VCaP (cell line): ENCODE results near the gene RSRC1.
A peak's percentile ranks its signal among the peaks of the same experiment; 100 is the strongest.

Experiments used
- H3K27ac ChIP-seq: fragments of 450-650 bp; 2 replicates; pipeline ENCODE4 v1.5.1; 2017
- TF ChIP-seq, protein P1 (sequence below): fragments of 450-650 bp; conservative IDR thresholded peaks from 2 replicates; pipeline ENCODE4 v1.5.1; 2017; ENCODE audit warnings: mild to moderate bottlenecking, moderate library complexity

RSRC1 gene

DNA sequence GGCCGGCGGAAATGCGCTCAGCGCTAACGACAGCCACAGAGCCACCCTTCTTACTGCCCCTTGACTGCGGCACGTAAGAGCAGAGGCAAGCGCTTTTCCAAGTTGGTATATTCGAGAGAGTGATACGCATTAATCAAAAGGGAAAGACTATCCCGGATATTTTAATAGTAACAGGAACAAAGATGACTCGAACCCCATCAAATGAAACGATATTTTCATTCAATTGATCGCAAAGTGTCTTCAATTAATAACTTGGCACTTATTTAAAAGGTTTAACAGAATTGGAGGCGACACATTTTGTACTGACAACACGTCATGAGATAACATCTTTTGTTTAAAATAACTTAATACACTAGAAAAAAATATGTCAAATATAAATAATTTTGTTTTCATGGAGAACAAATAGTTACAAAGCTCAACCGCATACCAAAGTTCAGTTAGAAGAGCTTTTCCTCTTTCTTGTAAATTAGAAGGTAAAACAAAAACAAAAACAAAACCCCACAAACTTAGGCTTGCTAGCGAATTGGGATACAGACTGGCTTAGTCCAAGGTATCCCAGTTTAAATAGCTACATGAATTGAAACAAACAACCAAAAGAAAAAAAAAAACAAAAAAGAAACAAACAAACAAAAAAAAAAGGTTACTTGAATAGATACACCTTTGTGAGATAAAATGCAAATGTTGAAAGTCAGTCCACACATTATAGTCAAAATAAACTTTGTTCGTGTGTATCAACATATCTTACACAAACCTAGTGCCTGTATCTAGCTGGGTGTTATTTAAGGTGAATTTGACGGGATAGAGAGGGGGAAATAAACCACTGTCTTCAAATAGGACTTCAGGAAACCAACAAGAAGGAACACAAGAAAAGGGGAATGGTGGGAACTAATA is 13.8 kb upstream of the RSRC1 start:
- TF ChIP-seq, protein P1, sequence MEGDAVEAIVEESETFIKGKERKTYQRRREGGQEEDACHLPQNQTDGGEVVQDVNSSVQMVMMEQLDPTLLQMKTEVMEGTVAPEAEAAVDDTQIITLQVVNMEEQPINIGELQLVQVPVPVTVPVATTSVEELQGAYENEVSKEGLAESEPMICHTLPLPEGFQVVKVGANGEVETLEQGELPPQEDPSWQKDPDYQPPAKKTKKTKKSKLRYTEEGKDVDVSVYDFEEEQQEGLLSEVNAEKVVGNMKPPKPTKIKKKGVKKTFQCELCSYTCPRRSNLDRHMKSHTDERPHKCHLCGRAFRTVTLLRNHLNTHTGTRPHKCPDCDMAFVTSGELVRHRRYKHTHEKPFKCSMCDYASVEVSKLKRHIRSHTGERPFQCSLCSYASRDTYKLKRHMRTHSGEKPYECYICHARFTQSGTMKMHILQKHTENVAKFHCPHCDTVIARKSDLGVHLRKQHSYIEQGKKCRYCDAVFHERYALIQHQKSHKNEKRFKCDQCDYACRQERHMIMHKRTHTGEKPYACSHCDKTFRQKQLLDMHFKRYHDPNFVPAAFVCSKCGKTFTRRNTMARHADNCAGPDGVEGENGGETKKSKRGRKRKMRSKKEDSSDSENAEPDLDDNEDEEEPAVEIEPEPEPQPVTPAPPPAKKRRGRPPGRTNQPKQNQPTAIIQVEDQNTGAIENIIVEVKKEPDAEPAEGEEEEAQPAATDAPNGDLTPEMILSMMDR, result no peak
- H3K27ac ChIP-seq, result no peak overlapping the region

DNA sequence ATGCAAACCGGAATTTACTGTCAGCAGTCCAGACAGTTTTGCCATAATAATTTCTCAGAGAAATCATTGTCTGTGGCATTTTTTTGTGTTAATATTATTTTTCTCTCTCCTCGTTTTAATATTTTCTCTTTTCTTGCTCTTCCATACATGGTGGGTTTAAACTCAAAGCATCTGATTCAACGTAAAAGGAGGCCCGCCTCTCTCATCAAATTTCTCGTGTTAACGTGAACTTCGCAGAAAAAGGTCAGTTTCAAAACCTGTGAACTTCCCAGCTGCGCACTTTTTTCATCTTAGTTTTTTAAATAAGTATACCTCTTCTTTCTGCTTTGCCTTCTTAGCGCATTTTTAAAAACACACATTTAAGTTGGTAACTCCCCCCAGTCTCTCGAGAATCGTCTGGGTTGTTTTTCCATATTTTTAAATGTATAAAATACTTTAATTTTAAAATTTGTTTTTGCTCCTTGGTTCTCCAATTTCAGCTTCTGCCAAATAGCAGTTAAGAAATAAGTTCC is 12.8 kb upstream of the RSRC1 start:
- TF ChIP-seq, protein P1, result no peak
- peak overlapping the region; percentile 58; the same call in 1 of the 2 replicates for H3K27ac ChIP-seq

DNA sequence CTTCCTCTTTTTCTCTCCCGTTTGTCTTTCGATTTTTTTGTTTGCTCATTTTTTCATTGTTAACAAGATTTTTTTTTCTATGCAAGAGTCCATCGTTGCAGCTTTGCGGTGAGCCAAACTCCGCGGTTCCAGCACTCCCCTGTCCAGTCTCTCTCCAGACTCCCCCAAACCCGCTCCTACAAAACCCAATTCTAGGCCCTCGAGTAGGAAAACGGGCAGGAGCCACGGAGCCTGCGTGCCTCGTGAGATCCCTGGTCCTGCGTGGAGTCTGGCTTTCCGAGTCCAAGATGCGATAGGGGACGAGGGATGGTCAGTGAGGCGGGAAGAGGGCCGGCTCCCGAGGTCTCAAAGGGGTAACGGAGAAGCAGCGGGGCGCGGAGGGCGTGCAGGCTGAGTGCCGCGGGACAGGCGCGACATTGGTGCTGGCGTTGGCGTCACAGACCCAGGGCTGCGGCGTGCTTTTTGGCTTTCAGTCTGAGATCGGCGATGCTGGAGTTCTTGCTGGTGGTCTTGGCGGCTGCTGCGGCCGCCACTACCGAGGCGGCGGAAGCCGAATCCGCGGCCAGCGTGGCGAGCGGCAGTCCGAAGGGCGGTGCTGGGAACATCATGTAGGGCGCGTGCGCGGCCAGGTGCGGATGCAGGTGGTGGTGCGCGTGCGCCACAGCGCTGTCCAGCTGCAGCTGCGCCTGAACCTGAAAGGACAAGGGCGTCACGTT is 12.1 kb upstream of the RSRC1 start:
- TF ChIP-seq, protein P1, result no peak
- peak overlapping the region; percentile 58; the same call in 1 of the 2 replicates for H3K27ac ChIP-seq

DNA sequence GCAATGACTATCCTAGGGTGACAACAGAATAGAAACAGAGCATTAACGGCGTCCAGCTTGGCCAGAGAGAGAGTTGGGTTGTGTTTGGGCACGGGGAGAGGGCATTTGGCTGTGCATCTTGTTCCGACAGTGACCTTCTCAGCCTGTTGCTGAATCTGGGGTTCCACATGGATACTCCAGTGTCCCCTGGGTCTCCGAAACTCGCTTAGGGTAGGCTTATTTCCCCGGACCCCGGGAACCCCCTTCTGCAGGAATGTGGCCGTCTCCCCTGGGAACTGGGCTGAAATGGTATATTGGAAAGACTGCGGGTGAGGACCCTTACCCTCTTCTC is 11.6 kb upstream of the RSRC1 start:
- TF ChIP-seq, protein P1, result no peak
- peak overlapping the region; percentile 58; the same call in 1 of the 2 replicates for H3K27ac ChIP-seq

DNA sequence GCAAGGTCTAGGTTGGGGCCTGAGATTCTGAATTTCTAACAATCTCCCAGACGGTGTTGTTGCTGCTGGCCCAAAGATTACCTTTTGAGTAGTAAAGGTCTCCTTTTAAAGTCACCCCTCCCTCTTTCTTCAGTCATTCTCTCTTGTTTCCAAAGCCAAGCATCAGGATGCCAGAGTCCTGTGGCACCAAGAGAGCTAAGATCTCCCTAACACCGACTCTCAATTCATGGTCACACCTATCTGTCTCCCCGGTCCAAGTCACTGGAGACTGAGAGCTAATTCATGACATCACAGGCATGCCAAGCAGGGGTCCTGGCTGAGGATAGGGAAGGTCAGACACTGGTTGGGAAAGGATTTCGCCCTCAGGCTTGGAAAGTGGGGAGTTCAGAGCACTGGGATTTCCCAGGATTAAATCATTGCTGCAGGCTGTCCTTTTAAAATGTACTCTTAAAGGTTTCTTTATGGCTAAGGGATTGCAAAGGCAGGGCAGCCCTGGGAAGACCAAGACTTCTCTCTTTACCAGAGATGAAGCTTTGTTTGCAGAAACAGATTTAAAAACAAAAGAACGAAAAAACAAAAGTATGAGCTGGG is 11.0 kb upstream of the RSRC1 start:
- no peak overlapping the region for H3K27ac ChIP-seq
- TF ChIP-seq, protein P1, result no peak

DNA sequence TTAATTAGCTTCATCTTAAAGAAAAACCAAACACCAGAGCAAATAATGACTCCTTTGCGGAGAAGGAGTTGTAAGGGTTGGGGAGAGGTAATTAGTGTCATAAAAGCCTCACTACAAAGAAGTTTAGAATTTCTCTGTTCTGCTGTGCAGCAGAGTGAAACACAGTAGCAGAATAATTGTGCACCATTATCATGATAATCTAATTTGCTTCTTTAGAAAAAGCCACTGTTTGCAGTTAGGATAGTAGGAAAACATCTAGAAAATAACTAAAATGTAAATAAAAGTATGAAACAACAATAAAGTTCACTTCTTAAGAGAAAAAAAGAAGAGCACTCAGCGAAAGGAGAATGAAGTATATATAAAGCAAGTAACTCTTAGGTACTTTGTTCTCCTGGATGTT is 9.2 kb upstream of the RSRC1 start:
- TF ChIP-seq, protein P1, result no peak

More for the DNA sequence above, 9.2 kb upstream of the RSRC1 start:
- no peak overlapping the region for H3K27ac ChIP-seq
